HepG2 (cell line): ENCODE data around the gene AGAP1.

Experiments
- ADNP ChIP-seq: sonication (generic); formaldehyde crosslinking; IDR thresholded peaks from 2 replicates; pipeline ENCODE4 v1.4.0; 2020; ENCODE audit warnings: missing genetic modification reagents
- FOSL2 ChIP-seq: sonication (generic); formaldehyde crosslinking; IDR thresholded peaks from 2 replicates; pipeline ENCODE4 v1.4.0; 2020; ENCODE audit warnings: missing genetic modification reagents
- NFYB ChIP-seq: sonication (generic); formaldehyde crosslinking; IDR thresholded peaks from 2 replicates; pipeline ENCODE4 v1.4.0; 2020; ENCODE audit warnings: missing genetic modification reagents
- ZNF451 ChIP-seq: sonication (generic); formaldehyde crosslinking; IDR thresholded peaks from 2 replicates; pipeline ENCODE4 v1.5.0; 2020; ENCODE audit warnings: mild to moderate bottlenecking, missing genetic modification reagents
- TF ChIP-seq, protein P1 (sequence below): sonication (generic); formaldehyde crosslinking; IDR thresholded peaks from 2 replicates; pipeline ENCODE4 v1.9.0; 2021; ENCODE audit warnings: missing genetic modification reagents, borderline replicate concordance
- TF ChIP-seq, protein P2 (sequence below): sonication (generic); formaldehyde crosslinking; IDR thresholded peaks from 2 replicates; pipeline ENCODE4 v1.5.0; 2020; ENCODE audit warnings: missing genetic modification reagents

DNA sequence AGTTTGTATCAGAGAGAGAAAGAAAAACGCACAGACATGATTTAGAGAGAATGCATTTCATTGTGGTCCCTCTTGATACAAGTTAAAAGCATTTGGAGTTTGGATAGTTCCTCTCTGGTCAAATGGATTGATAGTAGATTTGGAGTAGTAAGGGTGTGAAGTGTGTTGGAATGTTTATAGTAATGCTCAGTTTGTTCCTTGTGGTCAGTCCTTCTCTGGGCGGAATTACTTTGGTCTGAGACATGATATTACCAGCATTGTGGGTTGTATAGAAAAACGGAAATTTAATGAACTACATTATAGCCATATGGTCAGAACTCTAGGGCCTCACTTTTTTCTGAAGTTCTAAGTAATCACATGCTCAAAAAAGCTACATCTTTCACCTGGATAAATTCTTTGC lies 178.9 kb downstream of the AGAP1 start:
- TF ChIP-seq ADNP (no peak), NFYB (CRISPR knock-in tag) (no peak), ZNF451 (CRISPR knock-in tag) (no peak), FOSL2 (CRISPR knock-in tag) (no peak)
- TF ChIP-seq, protein P1, sequence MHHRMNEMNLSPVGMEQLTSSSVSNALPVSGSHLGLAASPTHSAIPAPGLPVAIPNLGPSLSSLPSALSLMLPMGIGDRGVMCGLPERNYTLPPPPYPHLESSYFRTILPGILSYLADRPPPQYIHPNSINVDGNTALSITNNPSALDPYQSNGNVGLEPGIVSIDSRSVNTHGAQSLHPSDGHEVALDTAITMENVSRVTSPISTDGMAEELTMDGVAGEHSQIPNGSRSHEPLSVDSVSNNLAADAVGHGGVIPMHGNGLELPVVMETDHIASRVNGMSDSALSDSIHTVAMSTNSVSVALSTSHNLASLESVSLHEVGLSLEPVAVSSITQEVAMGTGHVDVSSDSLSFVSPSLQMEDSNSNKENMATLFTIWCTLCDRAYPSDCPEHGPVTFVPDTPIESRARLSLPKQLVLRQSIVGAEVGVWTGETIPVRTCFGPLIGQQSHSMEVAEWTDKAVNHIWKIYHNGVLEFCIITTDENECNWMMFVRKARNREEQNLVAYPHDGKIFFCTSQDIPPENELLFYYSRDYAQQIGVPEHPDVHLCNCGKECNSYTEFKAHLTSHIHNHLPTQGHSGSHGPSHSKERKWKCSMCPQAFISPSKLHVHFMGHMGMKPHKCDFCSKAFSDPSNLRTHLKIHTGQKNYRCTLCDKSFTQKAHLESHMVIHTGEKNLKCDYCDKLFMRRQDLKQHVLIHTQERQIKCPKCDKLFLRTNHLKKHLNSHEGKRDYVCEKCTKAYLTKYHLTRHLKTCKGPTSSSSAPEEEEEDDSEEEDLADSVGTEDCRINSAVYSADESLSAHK (CRISPR knock-in tag) = no peak
- TF ChIP-seq, protein P2, sequence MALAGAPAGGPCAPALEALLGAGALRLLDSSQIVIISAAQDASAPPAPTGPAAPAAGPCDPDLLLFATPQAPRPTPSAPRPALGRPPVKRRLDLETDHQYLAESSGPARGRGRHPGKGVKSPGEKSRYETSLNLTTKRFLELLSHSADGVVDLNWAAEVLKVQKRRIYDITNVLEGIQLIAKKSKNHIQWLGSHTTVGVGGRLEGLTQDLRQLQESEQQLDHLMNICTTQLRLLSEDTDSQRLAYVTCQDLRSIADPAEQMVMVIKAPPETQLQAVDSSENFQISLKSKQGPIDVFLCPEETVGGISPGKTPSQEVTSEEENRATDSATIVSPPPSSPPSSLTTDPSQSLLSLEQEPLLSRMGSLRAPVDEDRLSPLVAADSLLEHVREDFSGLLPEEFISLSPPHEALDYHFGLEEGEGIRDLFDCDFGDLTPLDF (CRISPR knock-in tag) = no peak
